GM10248 (cell line): ENCODE measurements around the gene RNLS.

Experiments used
- CTCF ChIA-PET: fragments of 300-600 bp; sonication (Branson Sonifier 250); formaldehyde crosslinking; extraction: SDS; loops from one replicate; lab custom pipeline; 2021; ENCODE audit warnings: antibody characterized with exemption; lab: Yijun Ruan, JAX
- POLR2A ChIA-PET: fragments of 350-650 bp; sonication (Branson Sonifier 250); formaldehyde crosslinking; extraction: SDS; loops from one replicate; lab custom pipeline; 2020; ENCODE audit warnings: antibody characterized with exemption; lab: Yijun Ruan, JAX
- DNase-seq: peaks from one replicate; pipeline ENCODE4 v3.0.0; 2012; ENCODE audit errors: extremely low spot score
- TF ChIP-seq, protein P1 (sequence below): IDR thresholded peaks from 2 replicates; pipeline ENCODE4 v1.5.1; 2012; ENCODE audit warnings: mild to moderate bottlenecking, low read depth; ENCODE audit errors: extremely low read depth, missing control alignments, control extremely low read depth

RNLS gene

GRCh38 chr10:88507404-88507803, 75.7 kb downstream of the RNLS start:
- TF ChIP-seq, protein P1, sequence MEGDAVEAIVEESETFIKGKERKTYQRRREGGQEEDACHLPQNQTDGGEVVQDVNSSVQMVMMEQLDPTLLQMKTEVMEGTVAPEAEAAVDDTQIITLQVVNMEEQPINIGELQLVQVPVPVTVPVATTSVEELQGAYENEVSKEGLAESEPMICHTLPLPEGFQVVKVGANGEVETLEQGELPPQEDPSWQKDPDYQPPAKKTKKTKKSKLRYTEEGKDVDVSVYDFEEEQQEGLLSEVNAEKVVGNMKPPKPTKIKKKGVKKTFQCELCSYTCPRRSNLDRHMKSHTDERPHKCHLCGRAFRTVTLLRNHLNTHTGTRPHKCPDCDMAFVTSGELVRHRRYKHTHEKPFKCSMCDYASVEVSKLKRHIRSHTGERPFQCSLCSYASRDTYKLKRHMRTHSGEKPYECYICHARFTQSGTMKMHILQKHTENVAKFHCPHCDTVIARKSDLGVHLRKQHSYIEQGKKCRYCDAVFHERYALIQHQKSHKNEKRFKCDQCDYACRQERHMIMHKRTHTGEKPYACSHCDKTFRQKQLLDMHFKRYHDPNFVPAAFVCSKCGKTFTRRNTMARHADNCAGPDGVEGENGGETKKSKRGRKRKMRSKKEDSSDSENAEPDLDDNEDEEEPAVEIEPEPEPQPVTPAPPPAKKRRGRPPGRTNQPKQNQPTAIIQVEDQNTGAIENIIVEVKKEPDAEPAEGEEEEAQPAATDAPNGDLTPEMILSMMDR = no peak
- no peak for DNase-seq
- CTCF ChIA-PET = interaction anchor here (0.7 to 2.0 kb wide), 10 partner anchors 9 to 46 kb away, joined by 3 to 13 read pairs (median 4); no protein-coding TSS in a partner anchor
- POLR2A ChIA-PET = no interaction called here

- ChIA-PET CTCF (no interaction called here), POLR2A (no interaction called here)
- TF ChIP-seq, protein P1 = no peak
- no peak for DNase-seq
Observed at GRCh38 chr10:88505680-88506215, 77.4 kb downstream of the RNLS start.

DNA sequence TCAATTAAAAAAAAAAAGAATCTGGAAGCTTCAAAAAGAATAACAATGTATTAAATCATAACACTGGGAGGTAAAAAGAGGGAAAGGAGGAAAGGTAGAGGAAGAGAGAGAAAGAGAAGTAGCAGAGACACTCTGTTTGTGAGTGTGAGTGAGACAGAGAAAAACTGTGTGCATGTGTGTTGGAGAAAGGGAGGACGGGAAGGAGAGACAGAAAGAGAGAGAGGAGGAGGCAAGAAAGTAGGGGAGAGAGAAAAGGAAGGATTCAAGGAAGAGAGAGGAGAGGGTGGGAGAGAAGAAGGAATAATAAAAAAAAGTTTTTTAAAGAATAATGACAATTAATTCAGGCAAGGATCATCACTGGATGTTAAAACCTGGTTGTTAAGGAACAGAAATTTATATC, 77.9 kb downstream of the RNLS start:
- no peak for DNase-seq
- POLR2A ChIA-PET = no interaction called here
- TF ChIP-seq, protein P1 = no peak
- CTCF ChIA-PET = no interaction called here

GRCh38 chr10:88500656-88501055, 82.5 kb downstream of the RNLS start:
- DNase-seq = no peak
- TF ChIP-seq, protein P1 = no peak
- CTCF ChIA-PET = no interaction called here

GRCh38 chr10:88499569-88500470, 83.3 kb downstream of the RNLS start:
- POLR2A ChIA-PET = no interaction called here
- TF ChIP-seq, protein P1 = no peak
- DNase-seq = no peak

More at GRCh38 chr10:88500656-88501055, 82.5 kb downstream of the RNLS start:
- POLR2A ChIA-PET = no interaction called here

DNA sequence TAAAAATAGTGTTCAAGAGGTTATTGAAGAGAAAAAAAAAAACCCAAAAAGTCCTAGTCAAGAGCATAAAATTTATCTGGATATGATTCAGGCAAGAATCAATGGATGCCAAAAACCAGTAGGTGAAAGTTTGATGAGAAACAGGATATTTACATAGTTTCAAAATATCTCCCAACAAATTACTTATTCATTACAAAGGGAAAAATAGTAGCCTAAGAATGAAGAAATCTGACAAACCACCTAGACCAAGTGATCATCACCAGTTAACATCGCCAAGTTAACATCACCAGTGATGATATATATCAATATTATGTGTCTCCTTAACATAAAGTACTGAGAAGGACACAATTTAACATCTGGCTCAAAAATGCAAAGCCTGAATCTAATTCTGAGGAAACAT, 85.2 kb downstream of the RNLS start:
- TF ChIP-seq, protein P1 = no peak
- DNase-seq = no peak
- ChIA-PET CTCF (interaction anchor here (3.4 kb wide), 1 partner anchor 9 kb away, joined by 13 read pairs; no protein-coding TSS in a partner anchor), POLR2A (no interaction called here)

More at GRCh38 chr10:88499569-88500470, 83.3 kb downstream of the RNLS start:
- CTCF ChIA-PET = interaction anchor here (0.6 to 1.7 kb wide), 3 partner anchors 8 to 831 kb away, joined by 3 to 6 read pairs (median 4); no protein-coding TSS in a partner anchor
